Tibial nerve (tissue), 4 donors: Measurements from ENCODE around the gene HRCT1.

ENCODE experiments used
- CTCF ChIP-seq, 5 experiments: fragments of 200-600 bp in 3 of 5; fragments of 450-650 bp in 2 of 5; sonication (generic) in 3 of 5; IDR thresholded peaks; one replicate each; pipeline ENCODE4 v1.5.1; 2016 to 2019; ENCODE audit warnings: antibody characterized with exemption in 5 of 5, mild to moderate bottlenecking in 3 of 5, moderate library complexity in 2 of 5
- EP300 ChIP-seq, 2 donors: sonication (generic); formaldehyde crosslinking; IDR thresholded peaks; one replicate each; pipeline ENCODE4 v1.6.1; 2017; ENCODE audit warnings: antibody characterized with exemption in 2 of 2, mild to moderate bottlenecking in 1 of 2
- POLR2A ChIP-seq, 2 donors: fragments of 450-650 bp; IDR thresholded peaks; one replicate each; pipeline ENCODE4 v1.6.1; 2017; ENCODE audit warnings: antibody characterized with exemption in 2 of 2, mild to moderate bottlenecking in 2 of 2, moderate library complexity in 2 of 2

DNA sequence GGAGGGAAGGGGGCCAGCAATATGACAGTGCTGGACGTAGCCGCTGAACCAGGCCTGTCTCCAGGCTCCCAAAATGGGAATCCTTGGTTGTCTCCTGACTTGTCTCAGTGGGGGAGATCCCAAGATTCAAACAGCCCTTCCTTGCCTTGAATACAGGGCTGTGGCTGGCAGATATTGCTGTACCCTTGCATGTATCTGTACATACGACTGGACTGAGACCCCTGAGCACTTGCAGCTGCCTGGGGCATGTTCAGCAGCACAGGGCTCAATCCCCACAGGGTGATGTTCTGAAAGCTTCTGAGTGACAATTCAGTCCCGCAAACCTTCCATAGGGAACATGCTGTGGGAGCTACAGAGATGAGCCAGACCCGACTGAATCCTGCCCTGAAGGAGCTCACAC is 49.1 kb upstream of the HRCT1 start:
- TF ChIP-seq CTCF (IDR thresholded peaks at IDR 0.05), result no peak
- no peak for TF ChIP-seq POLR2A (IDR thresholded peaks at IDR 0.05)
- TF ChIP-seq EP300 (IDR thresholded peaks at IDR 0.05), result no peak
